ENCODE measurements around the gene TXNRD1.
"Not testable (repeated sequence)": the region's sequence is repeated elsewhere in the genome, so short reads cannot be mapped to it uniquely, and the experiment has no call there.

TXNRD1 gene

GRCh38 chr12:104331376-104331775 is 115.8 kb downstream of the TXNRD1 start:
- no peak overlapping the region for H3K27ac ChIP-seq (ENCODE audit: low read depth, low read length)

DNA sequence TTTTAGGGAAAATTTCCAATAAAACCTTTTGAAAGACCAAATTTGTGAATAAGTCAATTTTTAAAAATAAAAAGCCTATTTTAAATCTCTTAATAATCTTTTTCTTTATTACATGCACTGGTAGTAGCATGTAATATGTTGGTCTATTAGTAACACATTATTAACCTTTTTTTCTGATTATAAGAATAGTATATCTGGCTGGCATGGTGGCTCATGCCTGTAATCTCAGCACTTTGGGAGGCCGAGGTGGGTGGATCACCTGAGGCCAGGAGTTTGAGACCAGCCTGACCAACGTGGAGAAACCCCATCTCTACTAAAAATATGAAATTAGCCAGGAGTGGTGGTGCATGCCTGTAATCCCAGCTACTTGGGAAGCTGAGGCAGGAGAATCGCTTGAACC is 116.7 kb downstream of the TXNRD1 start:
- H3K23ac ChIP-seq (ENCODE audit: low read length); H2BK12ac ChIP-seq (ENCODE audit: low read length); DNase-seq; H3K14ac ChIP-seq (ENCODE audit: low read length); H3K4ac ChIP-seq (ENCODE audit: low read depth, low read length); H3K4me1 ChIP-seq (ENCODE audit: control insufficient read depth in 1 of 2, insufficient read depth in 2 of 2, low read length in 2 of 2); H4K8ac ChIP-seq (ENCODE audit: low read depth, low read length); H2BK120ac ChIP-seq (ENCODE audit: insufficient read depth, low read length, poor library complexity); H4K91ac ChIP-seq (ENCODE audit: low read depth, low read length); H2AK5ac ChIP-seq (ENCODE audit: low read length); H3K9ac ChIP-seq (ENCODE audit: low read length); H3K4me2 ChIP-seq (ENCODE audit: low read length); H2AFZ ChIP-seq (ENCODE audit: insufficient read depth, low read length, poor library complexity); H3K4me3 ChIP-seq (ENCODE audit: low read depth, low read length); H3K9me3 ChIP-seq (ENCODE audit: insufficient read depth, low read depth, low read length); H3K79me1 ChIP-seq (ENCODE audit: low read length); H3K18ac ChIP-seq (ENCODE audit: low read length); H4K12ac ChIP-seq (ENCODE audit: low read depth, low read length); H2BK5ac ChIP-seq (ENCODE audit: low read depth, low read length, poor library complexity); H3K27ac ChIP-seq (ENCODE audit: low read depth, low read length); H3K79me2 ChIP-seq (ENCODE audit: control insufficient read depth, insufficient read depth, low read length, poor library complexity); H3K27me3 ChIP-seq (ENCODE audit: insufficient read depth, low read length): not testable (repeated sequence)
- no CpG with 5 or more reads among the region's 3 CpGs for WGBS (ENCODE audit: extremely low coverage, insufficient coverage, insufficient read length)
- H3K36me3 ChIP-seq (ENCODE audit: control insufficient read depth in 1 of 2, insufficient read depth in 2 of 2, low read length in 2 of 2) = peaks cover 16 to 18% of the 10 kb centered on the region in 2 experiments

More at GRCh38 chr12:104331376-104331775, 115.8 kb downstream of the TXNRD1 start:
- no peak overlapping the region for H3K18ac ChIP-seq (ENCODE audit: low read length)
- no peak overlapping the region for H4K12ac ChIP-seq (ENCODE audit: low read depth, low read length)
- no peak overlapping the region for H4K91ac ChIP-seq (ENCODE audit: low read depth, low read length)
- no peaks in the 10 kb centered on the region for H3K4me1 ChIP-seq (ENCODE audit: control insufficient read depth in 1 of 2, insufficient read depth in 2 of 2, low read length in 2 of 2)
- no peaks in the 10 kb centered on the region for H3K27me3 ChIP-seq (ENCODE audit: insufficient read depth, low read length)
- no peak overlapping the region for H2AK5ac ChIP-seq (ENCODE audit: low read length)
- H2BK12ac ChIP-seq (ENCODE audit: low read length) = no peak overlapping the region
- H3K79me2 ChIP-seq (ENCODE audit: control insufficient read depth, insufficient read depth, low read length, poor library complexity) = no peaks in the 10 kb centered on the region
- no peak overlapping the region for H3K23ac ChIP-seq (ENCODE audit: low read length)
- H3K9me3 ChIP-seq (ENCODE audit: insufficient read depth, low read depth, low read length) = no peaks in the 10 kb centered on the region
- no peaks in the 10 kb centered on the region for H3K79me1 ChIP-seq (ENCODE audit: low read length)
- no peak for DNase-seq
- no peak overlapping the region for H4K8ac ChIP-seq (ENCODE audit: low read depth, low read length)
- no peak overlapping the region for H3K14ac ChIP-seq (ENCODE audit: low read length)
- no peak overlapping the region for H2AFZ ChIP-seq (ENCODE audit: insufficient read depth, low read length, poor library complexity)
- H3K4me2 ChIP-seq (ENCODE audit: low read length) = no peak overlapping the region
- no peak overlapping the region for H2BK5ac ChIP-seq (ENCODE audit: low read depth, low read length, poor library complexity)
- WGBS (ENCODE audit: extremely low coverage, insufficient coverage, insufficient read length) = no CpG with 5 or more reads among the region's 2 CpGs
- no peak overlapping the region for H2BK120ac ChIP-seq (ENCODE audit: insufficient read depth, low read length, poor library complexity)
- no peak overlapping the region for H3K4ac ChIP-seq (ENCODE audit: low read depth, low read length)
- no peak overlapping the region for H3K4me3 ChIP-seq (ENCODE audit: low read depth, low read length)
- H3K9ac ChIP-seq (ENCODE audit: low read length) = no peak overlapping the region
- H3K36me3 ChIP-seq (ENCODE audit: control insufficient read depth in 1 of 2, insufficient read depth in 2 of 2, low read length in 2 of 2) = peaks cover 20 to 21% of the 10 kb centered on the region in 2 experiments

DNA sequence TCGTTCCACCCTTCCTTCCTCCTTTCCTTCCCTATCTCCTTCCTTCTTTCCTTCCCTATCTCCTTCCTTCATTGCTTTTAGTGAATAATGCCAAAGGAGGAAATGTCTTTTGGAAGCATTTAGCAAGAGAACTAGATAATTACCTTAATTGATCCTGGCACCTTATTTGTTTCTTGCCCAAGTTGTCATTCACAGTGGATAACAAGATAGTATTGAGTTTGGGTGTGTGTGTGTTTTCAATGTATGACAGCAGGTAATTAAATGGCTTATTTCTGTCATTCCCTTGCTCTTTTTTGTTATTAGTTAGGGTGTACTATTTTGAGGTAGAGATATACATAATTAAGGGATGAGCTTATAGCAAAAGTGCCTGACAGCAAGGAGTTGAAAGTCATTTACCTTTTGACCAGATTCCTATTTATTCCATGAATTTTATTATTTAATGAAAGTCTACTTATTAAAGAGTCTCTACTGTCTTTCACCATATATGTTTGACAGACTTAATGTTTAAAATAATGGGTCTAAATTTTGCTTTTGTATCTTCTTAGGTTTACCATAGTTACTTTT is 118.2 kb downstream of the TXNRD1 start:
- Histone ChIP-seq H4K12ac (ENCODE audit: low read depth, low read length) (no peak overlapping the region), H2BK5ac (ENCODE audit: low read depth, low read length, poor library complexity) (no peak overlapping the region), H2BK120ac (ENCODE audit: insufficient read depth, low read length, poor library complexity) (no peak overlapping the region), H3K27ac (ENCODE audit: low read depth, low read length) (no peak overlapping the region), H3K23ac (ENCODE audit: low read length) (no peak overlapping the region), H3K9me3 (ENCODE audit: insufficient read depth, low read depth, low read length) (no peaks in the 10 kb centered on the region), H2AFZ (ENCODE audit: insufficient read depth, low read length, poor library complexity) (no peak overlapping the region), H3K79me1 (ENCODE audit: low read length) (no peaks in the 10 kb centered on the region), H4K91ac (ENCODE audit: low read depth, low read length) (no peak overlapping the region), H3K4ac (ENCODE audit: low read depth, low read length) (no peak overlapping the region), H3K27me3 (ENCODE audit: insufficient read depth, low read length) (no peaks in the 10 kb centered on the region), H4K8ac (ENCODE audit: low read depth, low read length) (no peak overlapping the region), H2AK5ac (ENCODE audit: low read length) (no peak overlapping the region), H3K36me3 (ENCODE audit: control insufficient read depth in 1 of 2, insufficient read depth in 2 of 2, low read length in 2 of 2) (peaks cover 13% of the 10 kb centered on the region in 2 experiments), H3K4me3 (ENCODE audit: low read depth, low read length) (no peak overlapping the region), H2BK12ac (ENCODE audit: low read length) (no peak overlapping the region), H3K4me1 (ENCODE audit: control insufficient read depth in 1 of 2, insufficient read depth in 2 of 2, low read length in 2 of 2) (no peaks in the 10 kb centered on the region), H3K14ac (ENCODE audit: low read length) (no peak overlapping the region), H3K79me2 (ENCODE audit: control insufficient read depth, insufficient read depth, low read length, poor library complexity) (no peaks in the 10 kb centered on the region), H3K4me2 (ENCODE audit: low read length) (no peak overlapping the region), H3K9ac (ENCODE audit: low read length) (no peak overlapping the region), H3K18ac (ENCODE audit: low read length) (no peak overlapping the region)
- DNase-seq = no peak
- WGBS (ENCODE audit: extremely low coverage, insufficient coverage, insufficient read length) = no CpG with 5 or more reads among the region's 1 CpG

DNA sequence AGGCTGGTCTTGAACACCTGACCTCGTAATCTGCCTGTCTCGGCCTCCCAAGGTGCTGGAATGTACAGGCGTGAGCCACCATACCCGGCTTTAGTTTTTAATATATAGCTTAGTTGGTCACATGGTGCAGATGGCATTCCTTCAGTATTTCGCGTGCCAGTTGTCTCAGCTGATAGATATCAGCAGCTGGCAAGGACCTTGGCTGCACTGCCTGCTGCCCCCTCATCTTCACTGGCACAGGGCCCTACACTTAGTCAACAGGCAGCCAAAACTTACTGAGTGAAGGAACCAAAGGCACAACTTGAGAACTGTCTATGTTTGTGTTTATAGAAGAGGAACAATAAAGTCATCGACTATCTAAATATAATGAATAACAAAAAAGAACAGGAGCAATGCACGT is 119.0 kb downstream of the TXNRD1 start:
- Histone ChIP-seq H3K18ac (ENCODE audit: low read length) (no peak overlapping the region), H3K79me2 (ENCODE audit: control insufficient read depth, insufficient read depth, low read length, poor library complexity) (no peaks in the 10 kb centered on the region), H3K4me1 (ENCODE audit: control insufficient read depth in 1 of 2, insufficient read depth in 2 of 2, low read length in 2 of 2) (no peaks in the 10 kb centered on the region), H4K91ac (ENCODE audit: low read depth, low read length) (no peak overlapping the region), H2BK120ac (ENCODE audit: insufficient read depth, low read length, poor library complexity) (no peak overlapping the region), H2BK12ac (ENCODE audit: low read length) (no peak overlapping the region), H2AK5ac (ENCODE audit: low read length) (no peak overlapping the region), H3K36me3 (ENCODE audit: control insufficient read depth in 1 of 2, insufficient read depth in 2 of 2, low read length in 2 of 2) (peaks cover 10 to 11% of the 10 kb centered on the region in 2 experiments), H4K8ac (ENCODE audit: low read depth, low read length) (no peak overlapping the region), H3K14ac (ENCODE audit: low read length) (no peak overlapping the region), H3K4me2 (ENCODE audit: low read length) (no peak overlapping the region), H3K9ac (ENCODE audit: low read length) (no peak overlapping the region), H3K4me3 (ENCODE audit: low read depth, low read length) (no peak overlapping the region), H3K9me3 (ENCODE audit: insufficient read depth, low read depth, low read length) (no peaks in the 10 kb centered on the region), H3K23ac (ENCODE audit: low read length) (no peak overlapping the region), H3K27me3 (ENCODE audit: insufficient read depth, low read length) (no peaks in the 10 kb centered on the region), H2BK5ac (ENCODE audit: low read depth, low read length, poor library complexity) (no peak overlapping the region), H3K4ac (ENCODE audit: low read depth, low read length) (no peak overlapping the region), H3K79me1 (ENCODE audit: low read length) (no peaks in the 10 kb centered on the region), H3K27ac (ENCODE audit: low read depth, low read length) (no peak overlapping the region), H2AFZ (ENCODE audit: insufficient read depth, low read length, poor library complexity) (no peak overlapping the region), H4K12ac (ENCODE audit: low read depth, low read length) (no peak overlapping the region)
- no peak for DNase-seq
- no CpG with 5 or more reads among the region's 8 CpGs for WGBS (ENCODE audit: extremely low coverage, insufficient coverage, insufficient read length)

All from trophoblast cell (in vitro differentiated cells and primary cell).